NCI-H2107 treated with DMSO at 0.1 percent for 48 hours (cell line): ENCODE results near the gene CLDN9.

Experiments used
- DNase-seq: peaks from one replicate; lab custom pipeline; 2025; ENCODE audit not compliant: unreplicated experiment; lab: John Stamatoyannopoulos, UW

The CLDN9 gene

DNA sequence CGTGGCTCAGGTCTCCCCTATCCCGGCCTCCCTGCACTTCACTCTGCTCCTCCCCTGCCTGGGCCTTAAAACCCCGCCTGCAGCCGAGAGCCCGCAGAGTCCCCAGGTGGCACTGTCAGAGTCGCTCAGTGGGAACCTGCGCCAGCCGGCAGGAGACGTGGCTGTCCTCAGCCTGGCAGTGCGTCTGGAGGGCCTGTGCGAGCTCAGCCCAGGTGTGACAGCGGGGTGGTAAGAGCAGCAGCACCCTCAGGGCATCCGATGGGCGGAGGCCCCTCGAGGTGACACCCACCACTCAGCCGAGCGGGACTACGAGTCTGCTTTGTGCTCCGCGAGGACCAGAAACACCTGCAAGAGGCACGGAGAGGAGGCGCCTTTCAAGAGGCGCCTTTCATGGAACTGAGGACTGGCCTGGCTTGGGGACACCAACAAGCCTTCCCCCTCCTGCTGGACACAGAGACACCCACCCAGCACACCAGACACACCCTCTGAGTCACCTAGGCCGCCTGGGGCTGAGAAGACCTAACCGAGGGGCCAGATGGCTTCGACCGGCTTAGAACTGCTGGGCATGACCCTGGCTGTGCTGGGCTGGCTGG, at the start of gene CLDN9:
TSS of gene CLDN9 (plus strand) at position 96 of the 593 bp plus-strand sequence. CDS start at position 536, 440 bp downstream.
- DNase-seq = peak; percentile 92

DNA sequence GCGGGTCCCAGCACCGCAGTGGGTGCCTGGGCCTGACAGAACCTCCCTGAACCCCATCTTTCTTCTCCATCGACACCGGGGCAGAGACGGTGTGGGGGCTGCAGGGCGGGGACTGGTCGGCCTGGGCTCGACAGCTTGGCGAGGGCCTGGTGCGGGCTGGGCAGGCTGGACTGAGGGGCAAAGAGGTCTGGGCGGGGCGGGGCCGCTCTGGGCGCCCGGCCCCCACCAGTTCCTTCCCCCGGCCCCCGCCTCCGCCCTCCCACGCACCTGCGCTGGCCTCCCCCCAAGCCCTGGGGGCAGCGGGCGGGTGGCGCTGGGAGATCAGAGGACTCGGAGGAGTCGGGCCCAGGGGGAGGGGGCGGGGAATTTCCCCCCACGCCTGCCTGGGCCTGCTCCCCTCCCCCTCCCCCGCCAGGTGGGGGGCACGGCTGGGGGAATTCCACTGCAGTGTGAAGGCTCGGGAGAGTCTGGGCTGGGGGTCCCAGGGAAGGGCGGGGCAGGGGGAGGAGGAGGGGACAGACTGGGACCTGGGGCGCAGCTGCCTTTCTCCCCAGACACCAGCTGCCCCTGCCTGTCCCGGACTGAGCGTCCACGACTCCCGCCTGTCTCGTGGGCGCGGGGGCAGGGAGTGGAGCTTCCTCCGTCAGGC, 49.5 kb upstream of the CLDN9 start:
- DNase-seq = no peak

- DNase-seq = peak; percentile 30
Observed at GRCh38 chr16:2963723-2964474, 48.8 kb upstream of the CLDN9 start, which contains the start of gene KREMEN2. TSS of gene KREMEN2 (plus strand) at chr16:2964275. CDS start at chr16:2964521, 246 bp downstream.

DNA sequence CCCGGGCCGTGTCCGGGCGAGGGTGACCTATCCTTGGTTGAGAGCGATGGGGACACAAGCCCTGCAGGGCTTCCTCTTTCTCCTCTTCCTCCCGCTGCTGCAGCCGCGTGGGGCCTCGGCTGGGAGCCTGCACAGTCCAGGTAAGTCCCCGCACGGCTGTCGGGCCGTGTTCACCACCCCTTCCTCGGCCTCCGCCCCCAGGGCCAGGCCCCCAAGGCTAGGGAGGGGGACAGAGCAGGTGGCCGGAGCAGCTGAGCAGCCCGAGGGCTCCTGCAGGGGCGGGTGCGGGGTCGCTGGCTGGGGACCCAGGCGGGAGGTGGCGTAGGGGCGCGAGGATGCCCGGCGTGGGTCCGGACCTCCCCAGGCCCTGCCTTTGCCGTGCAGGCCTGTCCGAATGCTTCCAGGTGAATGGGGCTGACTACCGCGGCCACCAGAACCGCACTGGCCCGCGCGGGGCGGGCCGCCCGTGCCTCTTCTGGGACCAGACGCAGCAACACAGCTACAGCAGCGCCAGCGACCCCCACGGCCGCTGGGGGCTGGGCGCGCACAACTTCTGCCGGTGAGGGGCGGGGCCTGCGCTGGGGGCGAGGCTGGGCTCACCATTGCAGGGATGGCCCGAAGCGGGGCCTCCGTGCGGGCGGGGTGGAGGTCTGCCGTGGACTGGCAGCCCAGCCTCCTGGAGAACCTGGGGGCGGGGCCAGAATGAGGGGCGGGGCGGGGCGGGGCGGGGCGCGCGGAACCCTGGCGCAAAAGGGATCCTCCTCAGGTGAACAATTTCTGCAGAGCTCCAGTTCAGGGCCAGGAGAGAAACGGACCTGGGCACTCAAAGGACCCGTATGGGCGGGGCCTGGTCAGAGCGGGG, 48.0 kb upstream of the CLDN9 start:
- DNase-seq = no peak

DNA sequence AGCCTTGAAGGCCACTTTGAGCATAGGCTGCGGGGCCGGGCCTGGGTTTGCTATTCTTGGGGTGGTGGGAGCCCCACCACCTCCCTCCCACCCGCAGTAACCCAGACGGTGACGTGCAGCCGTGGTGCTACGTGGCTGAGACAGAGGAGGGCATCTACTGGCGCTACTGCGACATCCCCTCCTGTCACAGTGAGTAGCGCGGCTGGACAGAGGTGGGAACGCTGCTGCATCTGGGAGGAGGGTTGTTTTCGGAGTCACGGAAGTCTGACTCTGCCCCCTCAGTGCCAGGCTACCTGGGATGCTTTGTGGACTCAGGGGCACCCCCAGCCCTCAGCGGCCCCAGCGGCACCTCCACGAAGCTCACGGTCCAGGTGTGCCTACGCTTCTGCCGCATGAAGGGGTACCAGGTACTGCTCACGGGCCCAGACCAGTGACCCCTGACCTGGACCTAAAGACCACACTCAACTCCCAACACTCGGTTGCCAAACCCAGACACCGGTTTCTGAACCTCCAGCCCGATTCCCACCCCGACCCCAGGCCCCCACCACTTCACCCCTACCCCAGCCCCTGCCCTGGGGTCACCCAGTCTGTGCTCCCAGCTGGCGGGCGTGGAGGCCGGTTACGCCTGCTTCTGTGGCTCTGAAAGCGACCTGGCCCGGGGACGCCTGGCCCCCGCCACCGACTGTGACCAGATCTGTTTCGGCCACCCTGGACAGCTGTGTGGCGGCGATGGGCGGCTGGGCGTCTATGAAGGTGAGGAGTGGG, 46.5 kb upstream of the CLDN9 start:
- no peak for DNase-seq

DNA sequence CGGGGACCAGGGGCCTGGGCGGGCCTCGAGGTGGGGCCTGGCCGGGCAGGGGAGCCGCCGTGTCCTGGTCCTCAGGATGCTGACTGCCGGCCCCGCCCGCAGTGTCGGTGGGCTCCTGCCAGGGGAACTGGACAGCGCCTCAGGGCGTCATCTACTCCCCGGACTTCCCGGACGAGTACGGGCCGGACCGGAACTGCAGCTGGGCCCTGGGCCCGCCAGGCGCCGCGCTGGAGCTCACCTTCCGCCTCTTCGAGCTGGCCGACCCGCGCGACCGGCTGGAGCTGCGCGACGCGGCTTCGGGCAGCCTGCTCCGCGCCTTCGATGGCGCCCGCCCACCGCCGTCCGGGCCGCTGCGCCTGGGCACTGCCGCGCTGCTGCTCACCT, 45.9 kb upstream of the CLDN9 start:
- no peak for DNase-seq

- no peak for DNase-seq
Observed at GRCh38 chr16:2967211-2967631, 45.5 kb upstream of the CLDN9 start.

- DNase-seq = no peak
Observed at GRCh38 chr16:2967721-2968161, 45.0 kb upstream of the CLDN9 start.

GRCh38 chr16:2968368-2968737, 44.4 kb upstream of the CLDN9 start:
- no peak for DNase-seq

DNA sequence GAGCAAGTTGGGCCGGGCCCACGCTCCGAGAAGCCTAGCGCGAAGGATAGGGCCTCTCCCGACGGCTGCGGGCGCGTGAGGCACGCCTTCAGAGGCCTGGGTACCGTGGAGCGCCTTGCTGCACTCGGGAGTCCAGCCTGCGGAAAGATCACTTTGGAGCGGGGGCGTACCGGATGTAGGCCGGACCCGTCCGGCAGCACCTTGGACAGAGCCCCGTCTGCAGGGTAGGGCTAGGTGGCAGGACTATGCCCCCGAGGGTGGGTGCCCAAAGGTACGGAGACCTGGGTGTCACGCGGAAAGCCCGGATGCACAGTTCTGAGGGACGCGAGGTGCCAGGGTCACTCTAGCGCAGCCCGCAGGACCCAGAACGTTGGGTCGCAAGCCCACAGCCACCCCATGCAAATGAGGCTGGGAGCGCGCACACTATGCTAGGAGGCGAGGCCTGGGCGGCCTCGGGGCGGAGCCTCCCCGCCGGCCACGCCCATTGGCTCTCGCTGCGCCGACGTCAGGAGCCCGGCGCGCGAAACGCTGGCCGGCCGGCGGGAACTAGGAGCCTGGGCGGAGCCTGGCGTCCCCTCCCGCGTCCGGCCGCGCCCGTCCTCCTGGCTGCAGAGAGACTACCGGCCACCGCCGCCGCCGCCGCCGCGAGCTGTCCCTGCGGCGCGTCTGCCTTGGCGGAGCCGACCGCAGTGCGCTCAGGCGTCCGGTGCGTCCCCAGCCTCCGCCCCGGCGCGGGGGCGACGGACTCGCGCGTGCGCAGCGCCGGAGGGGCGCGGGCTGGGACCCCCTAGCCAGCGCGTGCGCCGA, 43.8 kb upstream of the CLDN9 start, which contains the start of gene PAQR4:
TSS of gene PAQR4 (plus strand) at position 611 of the 807 bp plus-strand sequence. CDS start 327 bp downstream, outside the sequence.
- DNase-seq = peak; percentile 61

- peak; percentile 44 for DNase-seq
Observed at GRCh38 chr16:2969545-2970521, 42.9 kb upstream of the CLDN9 start.

- DNase-seq = no peak
Observed at GRCh38 chr16:2970563-2970962, 42.2 kb upstream of the CLDN9 start.

DNA sequence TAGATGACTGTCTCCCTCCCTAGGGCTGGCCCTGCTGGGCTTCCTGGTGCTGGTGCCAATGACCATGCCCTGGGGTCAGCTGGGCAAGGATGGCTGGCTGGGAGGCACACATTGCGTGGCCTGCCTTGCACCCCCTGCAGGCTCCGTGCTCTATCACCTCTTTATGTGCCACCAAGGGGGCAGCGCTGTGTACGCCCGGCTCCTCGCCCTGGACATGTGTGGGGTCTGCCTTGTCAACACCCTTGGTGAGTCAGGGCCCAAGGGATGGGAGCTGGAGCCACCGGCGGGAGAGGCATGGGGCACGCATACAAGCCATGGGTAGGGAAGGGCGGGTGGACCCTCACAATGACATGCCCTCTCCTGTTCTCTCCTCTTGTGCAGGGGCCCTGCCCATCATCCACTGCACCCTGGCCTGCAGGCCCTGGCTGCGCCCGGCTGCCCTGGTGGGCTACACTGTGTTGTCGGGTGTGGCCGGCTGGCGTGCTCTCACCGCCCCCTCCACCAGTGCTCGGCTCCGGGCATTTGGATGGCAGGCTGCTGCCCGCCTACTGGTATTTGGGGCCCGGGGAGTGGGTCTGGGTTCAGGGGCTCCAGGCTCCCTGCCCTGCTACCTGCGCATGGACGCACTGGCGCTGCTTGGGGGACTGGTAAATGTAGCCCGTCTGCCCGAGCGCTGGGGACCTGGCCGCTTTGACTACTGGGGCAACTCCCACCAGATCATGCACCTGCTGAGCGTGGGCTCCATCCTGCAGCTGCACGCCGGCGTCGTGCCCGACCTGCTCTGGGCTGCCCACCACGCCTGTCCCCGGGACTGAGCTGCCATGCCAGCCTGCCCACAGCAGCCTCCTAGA, 41.4 kb upstream of the CLDN9 start:
- DNase-seq = no peak

- no peak for DNase-seq
Observed at GRCh38 chr16:2971985-2972784, 40.5 kb upstream of the CLDN9 start.

DNA sequence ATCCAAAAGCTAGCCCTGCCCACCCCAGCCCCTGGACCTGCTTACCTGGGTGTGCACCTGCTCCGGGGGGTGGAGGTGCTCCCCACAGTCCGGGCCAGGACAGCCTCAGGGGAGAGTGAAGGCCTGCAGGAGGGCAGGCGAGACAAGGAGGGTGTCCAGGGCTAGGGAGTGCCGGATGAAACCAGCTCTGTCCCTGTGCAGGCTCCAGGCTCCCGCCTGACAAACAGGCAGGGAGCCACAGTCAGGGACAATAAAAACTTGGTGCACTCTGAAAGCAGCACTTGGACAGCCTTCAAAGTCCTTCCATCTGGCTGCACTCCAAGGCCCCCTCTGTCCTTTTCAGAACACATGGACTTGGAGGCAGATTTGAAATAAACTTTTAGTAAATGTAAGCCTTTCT, 39.6 kb upstream of the CLDN9 start:
- DNase-seq = no peak

- DNase-seq = no peak
Observed at GRCh38 chr16:2973605-2974318, 39.0 kb upstream of the CLDN9 start.
